CD4-positive, alpha-beta T cell (primary cell): ENCODE results near the gene ARHGEF19. TPM values are rescaled to one million over a fixed set of nuclear protein-coding genes. Genes with fewer than 3 reads are reported as not detected.
"Not testable (repeated sequence)": the region's sequence is repeated elsewhere in the genome, so short reads cannot be mapped to it uniquely, and the experiment has no call there.

ENCODE experiments used
- ATAC-seq: fragments of 200-7000 bp; cut with Tn5 transposase; one replicate; pipeline ENCODE4 v1.10.0; 2022; ENCODE audit warnings: mild to moderate bottlenecking; ENCODE audit not compliant: poor library complexity
- CTCF ChIA-PET: fragments of 350-600 bp; sonication (Branson Sonifier 250); formaldehyde crosslinking; loops from one replicate; lab custom pipeline; 2021; ENCODE audit warnings: antibody characterized with exemption, inconsistent platforms; lab: Charles Lee
- POLR2A ChIA-PET: fragments of 350-600 bp; sonication (Branson Sonifier 250); formaldehyde crosslinking; loops from one replicate; lab custom pipeline; 2021; ENCODE audit warnings: antibody characterized with exemption, inconsistent platforms; lab: Charles Lee
- DNase-seq, 14 experiments: peaks; one replicate each; pipeline ENCODE4 v3.0.0-alpha.2; 2013 to 2020; ENCODE audit warnings: mixed read lengths in 2 of 14
- H3K27ac ChIP-seq, 2 donors: one replicate each; pipeline versions ENCODE4 v1.5.1 to v1.7.0; 2013; ENCODE audit warnings: low read length in 2 of 2, low read depth in 1 of 2, mild to moderate bottlenecking in 1 of 2
- H3K27me3 ChIP-seq, 2 experiments: 1 replicate in 1 of 2; 2 replicates in 1 of 2; pipeline versions ENCODE4 v1.6.1 to v1.7.0; 2013; ENCODE audit warnings: low read length in 2 of 2, control low read depth in 1 of 2, mild to moderate bottlenecking in 1 of 2, moderate library complexity in 1 of 2; ENCODE audit not compliant: insufficient read depth in 2 of 2, control insufficient read depth in 1 of 2
- H3K36me3 ChIP-seq: one replicate; pipeline ENCODE4 v1.6.1; 2013; ENCODE audit warnings: low read length, control low read depth; ENCODE audit not compliant: insufficient read depth
- H3K4me1 ChIP-seq: one replicate; pipeline ENCODE4 v1.6.1; 2013; ENCODE audit warnings: low read length, control low read depth; ENCODE audit not compliant: insufficient read depth
- H3K4me3 ChIP-seq: one replicate; pipeline ENCODE4 v1.5.1; 2013; ENCODE audit warnings: mild to moderate bottlenecking, low read length, moderate library complexity
- H3K9me3 ChIP-seq, 2 experiments: 1 replicate in 1 of 2; 2 replicates in 1 of 2; pipeline versions ENCODE4 v1.6.1 to v1.7.0; 2013; ENCODE audit warnings: low read length in 2 of 2, mild to moderate bottlenecking in 2 of 2, control low read depth in 1 of 2, moderate library complexity in 1 of 2; ENCODE audit not compliant: control insufficient read depth in 1 of 2, insufficient read depth in 1 of 2
- H3K27ac Mint-ChIP-seq: one replicate; pipeline ENCODE4 v1.8.0; 2020; ENCODE audit warnings: mixed read lengths
- H3K27me3 Mint-ChIP-seq: one replicate; pipeline ENCODE4 v1.8.0; 2021; ENCODE audit warnings: mixed read lengths
- H3K36me3 Mint-ChIP-seq: one replicate; pipeline ENCODE4 v1.8.0; 2021; ENCODE audit warnings: low read depth, mixed read lengths
- H3K4me1 Mint-ChIP-seq: one replicate; pipeline ENCODE4 v1.8.0; 2021; ENCODE audit warnings: low read depth, mixed read lengths
- H3K4me3 Mint-ChIP-seq: one replicate; pipeline ENCODE4 v1.8.0; 2020; ENCODE audit warnings: mild to moderate bottlenecking, mixed read lengths
- H3K9me3 Mint-ChIP-seq: one replicate; pipeline ENCODE4 v1.8.0; 2020; ENCODE audit warnings: mixed read lengths
- intact Hi-C, 2 experiments: fragments of 100-400 bp; cut with DNase I in 1 of 2; cut with micrococcal nuclease in 1 of 2; formaldehyde crosslinking; loops; one replicate each; pipeline versions ENCODE4 v1.15.1 to v1.9.0; 2023 to 2025; cut with DNase I, micrococcal nuclease
- total RNA-seq, 174 experiments: library from RNA in 2 of 174; stranded (reverse) in 2 of 174; gene quantifications; one replicate each; pipeline ENCODE4 v1.2.3 and lab custom pipeline; 2021 to 2026
- TF ChIP-seq, protein P1 (sequence below): fragments of 200-600 bp; IDR thresholded peaks from one replicate; pipeline ENCODE4 v1.8.0; 2022; ENCODE audit warnings: antibody characterized with exemption, mild to moderate bottlenecking

The ARHGEF19 gene
- total RNA-seq, 2 experiments from 2014 or later, result 3.8 to 5.8 TPM

DNA sequence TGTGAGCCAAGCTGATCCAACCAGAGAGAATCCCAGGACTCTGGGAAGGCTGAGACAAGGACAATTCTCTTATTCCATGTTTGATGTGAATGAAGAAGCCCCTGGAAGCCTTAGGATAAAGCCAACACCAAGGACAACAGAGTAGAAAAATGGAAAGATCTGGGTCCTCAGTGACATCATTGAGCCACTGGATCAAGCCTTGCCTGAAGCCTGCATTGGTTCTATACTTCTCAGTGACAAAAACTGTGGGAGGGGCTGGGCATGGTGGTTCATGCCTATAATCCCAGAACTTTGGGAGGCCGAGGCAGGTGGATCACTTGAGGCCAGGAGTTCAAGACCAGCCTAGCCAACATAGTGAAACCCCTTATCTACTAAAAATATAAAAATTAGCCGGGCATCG lies 15.6 kb downstream of the ARHGEF19 start:
- H3K4me3 ChIP-seq, result no peak overlapping the region
- TF ChIP-seq, protein P1, sequence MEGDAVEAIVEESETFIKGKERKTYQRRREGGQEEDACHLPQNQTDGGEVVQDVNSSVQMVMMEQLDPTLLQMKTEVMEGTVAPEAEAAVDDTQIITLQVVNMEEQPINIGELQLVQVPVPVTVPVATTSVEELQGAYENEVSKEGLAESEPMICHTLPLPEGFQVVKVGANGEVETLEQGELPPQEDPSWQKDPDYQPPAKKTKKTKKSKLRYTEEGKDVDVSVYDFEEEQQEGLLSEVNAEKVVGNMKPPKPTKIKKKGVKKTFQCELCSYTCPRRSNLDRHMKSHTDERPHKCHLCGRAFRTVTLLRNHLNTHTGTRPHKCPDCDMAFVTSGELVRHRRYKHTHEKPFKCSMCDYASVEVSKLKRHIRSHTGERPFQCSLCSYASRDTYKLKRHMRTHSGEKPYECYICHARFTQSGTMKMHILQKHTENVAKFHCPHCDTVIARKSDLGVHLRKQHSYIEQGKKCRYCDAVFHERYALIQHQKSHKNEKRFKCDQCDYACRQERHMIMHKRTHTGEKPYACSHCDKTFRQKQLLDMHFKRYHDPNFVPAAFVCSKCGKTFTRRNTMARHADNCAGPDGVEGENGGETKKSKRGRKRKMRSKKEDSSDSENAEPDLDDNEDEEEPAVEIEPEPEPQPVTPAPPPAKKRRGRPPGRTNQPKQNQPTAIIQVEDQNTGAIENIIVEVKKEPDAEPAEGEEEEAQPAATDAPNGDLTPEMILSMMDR, result no peak
- H3K9me3 Mint-ChIP-seq, result no peaks in the 10 kb centered on the region
- H3K4me1 ChIP-seq, result no peaks in the 10 kb centered on the region
- peaks cover 17% of the 10 kb centered on the region for H3K36me3 Mint-ChIP-seq
- intact Hi-C loops, result no loop called here
- ChIA-PET POLR2A (no interaction called here), CTCF (no interaction called here)
- H3K36me3 ChIP-seq, result peaks cover 15% of the 10 kb centered on the region
- H3K4me3 Mint-ChIP-seq, result no peak overlapping the region
- no peaks in the 10 kb centered on the region for H3K27me3 Mint-ChIP-seq
- no peak overlapping the region for H3K27ac ChIP-seq
- no peaks in the 10 kb centered on the region for H3K27me3 ChIP-seq
- no peaks in the 10 kb centered on the region for H3K4me1 Mint-ChIP-seq
- DNase-seq (no peak), ATAC-seq (no peak)
- no peak overlapping the region for H3K27ac Mint-ChIP-seq
- no peaks in the 10 kb centered on the region for H3K9me3 ChIP-seq

DNA sequence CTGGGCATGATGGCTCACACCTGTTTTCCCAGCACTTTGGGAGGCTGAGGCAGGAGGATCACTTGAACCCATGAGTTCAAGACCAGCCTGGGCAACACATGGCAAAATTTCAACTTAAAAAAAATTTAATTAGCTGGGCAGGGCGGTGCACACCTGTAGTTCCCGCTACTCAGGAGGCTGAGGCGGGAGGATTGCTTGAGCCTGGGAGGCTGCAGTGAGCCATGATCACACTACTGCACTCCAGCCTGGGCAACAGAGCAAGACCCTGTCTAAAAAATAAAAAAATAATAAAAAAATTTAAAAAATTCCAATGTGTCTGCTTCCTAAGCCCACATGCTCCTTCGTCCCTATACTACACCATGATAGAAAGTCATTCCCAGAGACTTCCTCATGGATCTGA lies 16.3 kb downstream of the ARHGEF19 start:
- H3K27ac Mint-ChIP-seq, POLR2A ChIA-PET, H3K4me1 ChIP-seq, H3K4me3 Mint-ChIP-seq, H3K9me3 ChIP-seq, CTCF ChIA-PET, intact Hi-C loops, H3K27me3 Mint-ChIP-seq, H3K9me3 Mint-ChIP-seq, ATAC-seq, H3K36me3 ChIP-seq, DNase-seq, H3K4me3 ChIP-seq, H3K27me3 ChIP-seq, H3K27ac ChIP-seq, H3K4me1 Mint-ChIP-seq: not testable (repeated sequence)
- H3K36me3 Mint-ChIP-seq, result peaks cover 12% of the 10 kb centered on the region

DNA sequence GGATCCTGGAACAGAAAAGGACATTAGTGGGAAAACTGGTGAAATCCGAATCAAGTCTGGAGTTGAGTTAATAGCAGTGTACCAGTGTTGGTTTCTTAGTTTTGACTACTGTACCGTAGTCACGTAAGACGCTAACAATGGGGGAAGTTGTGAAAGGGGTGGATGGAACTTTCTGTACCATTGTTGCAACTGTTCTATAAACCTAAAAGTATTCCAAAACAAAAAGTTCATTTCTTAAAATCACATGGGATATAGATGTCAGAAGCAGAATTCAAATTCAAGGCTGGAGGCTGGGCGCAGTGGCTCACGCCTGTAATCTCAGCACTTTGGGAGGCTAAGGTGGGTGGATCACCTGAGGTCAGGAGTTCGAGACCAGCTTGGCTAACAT lies 16.9 kb downstream of the ARHGEF19 start:
- no peaks in the 10 kb centered on the region for H3K27me3 Mint-ChIP-seq
- Histone ChIP-seq H3K9me3 (no peaks in the 10 kb centered on the region), H3K4me3 (no peak overlapping the region), H3K27me3 (no peaks in the 10 kb centered on the region), H3K4me1 (no peaks in the 10 kb centered on the region), H3K36me3 (peaks cover 9% of the 10 kb centered on the region), H3K27ac (no peak overlapping the region)
- ATAC-seq (no peak), DNase-seq (no peak)
- intact Hi-C loops, result no loop called here
- ChIA-PET POLR2A (no interaction called here), CTCF (no interaction called here)
- no peaks in the 10 kb centered on the region for H3K9me3 Mint-ChIP-seq
- peaks cover 11% of the 10 kb centered on the region for H3K36me3 Mint-ChIP-seq
- no peak overlapping the region for H3K4me3 Mint-ChIP-seq
- H3K27ac Mint-ChIP-seq, result no peak overlapping the region
- TF ChIP-seq, protein P1, result no peak
- H3K4me1 Mint-ChIP-seq, result no peaks in the 10 kb centered on the region

DNA sequence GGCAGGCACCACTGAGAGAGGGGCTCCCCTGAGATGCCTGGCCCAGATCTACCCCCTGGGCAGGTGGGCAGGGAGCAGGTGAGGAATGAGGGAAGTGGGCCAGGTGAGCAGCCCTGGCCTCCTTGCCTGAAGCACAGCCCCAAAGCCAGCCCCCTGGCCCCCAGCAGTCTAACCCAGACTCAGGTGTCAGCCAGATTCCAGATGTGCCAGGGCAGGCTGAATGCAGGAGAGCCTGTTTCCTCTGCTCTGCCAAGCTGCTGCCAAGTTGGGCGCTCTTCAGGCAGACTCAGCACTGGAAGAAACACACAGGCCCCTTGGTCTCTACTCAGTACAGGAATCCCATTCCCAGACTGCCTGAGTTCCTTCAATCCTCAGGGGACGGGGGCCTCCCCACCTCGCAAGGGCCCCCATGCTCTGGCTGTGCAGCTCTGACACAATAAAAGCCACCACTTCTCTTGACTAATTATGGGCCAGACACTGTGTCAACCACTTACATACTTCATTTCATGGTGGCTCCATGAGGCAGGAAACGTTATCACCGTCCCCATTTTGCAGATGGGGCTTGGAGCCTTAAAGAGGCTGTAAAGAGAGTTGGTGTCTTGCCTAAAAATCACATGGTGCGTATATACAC lies 20.4 kb downstream of the ARHGEF19 start:
- CTCF ChIA-PET, result no interaction called here
- Histone ChIP-seq H3K4me3 (no peak overlapping the region), H3K27ac (no peak overlapping the region), H3K27me3 (peaks cover 0 to 4% of the 10 kb centered on the region in 2 experiments), H3K4me1 (peaks cover 7% of the 10 kb centered on the region), H3K9me3 (no peaks in the 10 kb centered on the region), H3K36me3 (no peaks in the 10 kb centered on the region)
- peaks cover 10% of the 10 kb centered on the region for H3K27me3 Mint-ChIP-seq
- H3K9me3 Mint-ChIP-seq, result no peaks in the 10 kb centered on the region
- no peak overlapping the region for H3K27ac Mint-ChIP-seq
- POLR2A ChIA-PET, result no interaction called here
- intact Hi-C loops, result no loop called here
- H3K4me3 Mint-ChIP-seq, result no peak overlapping the region
- TF ChIP-seq, protein P1, result no peak
- DNase-seq (no peak), ATAC-seq (no peak)
- H3K4me1 Mint-ChIP-seq, result no peaks in the 10 kb centered on the region
- H3K36me3 Mint-ChIP-seq, result no peaks in the 10 kb centered on the region
